ENCODE data around the gene FAT2. TPM values are rescaled to one million over a fixed set of nuclear protein-coding genes. Genes with fewer than 3 reads are reported as not detected.
"Not testable (repeated sequence)": the region's sequence is repeated elsewhere in the genome, so short reads cannot be mapped to it uniquely, and the experiment has no call there.

FAT2 gene
- total RNA-seq, 4 donors from 2014 or later, result 0.12 to 9.1 TPM; not detected in 2

DNA sequence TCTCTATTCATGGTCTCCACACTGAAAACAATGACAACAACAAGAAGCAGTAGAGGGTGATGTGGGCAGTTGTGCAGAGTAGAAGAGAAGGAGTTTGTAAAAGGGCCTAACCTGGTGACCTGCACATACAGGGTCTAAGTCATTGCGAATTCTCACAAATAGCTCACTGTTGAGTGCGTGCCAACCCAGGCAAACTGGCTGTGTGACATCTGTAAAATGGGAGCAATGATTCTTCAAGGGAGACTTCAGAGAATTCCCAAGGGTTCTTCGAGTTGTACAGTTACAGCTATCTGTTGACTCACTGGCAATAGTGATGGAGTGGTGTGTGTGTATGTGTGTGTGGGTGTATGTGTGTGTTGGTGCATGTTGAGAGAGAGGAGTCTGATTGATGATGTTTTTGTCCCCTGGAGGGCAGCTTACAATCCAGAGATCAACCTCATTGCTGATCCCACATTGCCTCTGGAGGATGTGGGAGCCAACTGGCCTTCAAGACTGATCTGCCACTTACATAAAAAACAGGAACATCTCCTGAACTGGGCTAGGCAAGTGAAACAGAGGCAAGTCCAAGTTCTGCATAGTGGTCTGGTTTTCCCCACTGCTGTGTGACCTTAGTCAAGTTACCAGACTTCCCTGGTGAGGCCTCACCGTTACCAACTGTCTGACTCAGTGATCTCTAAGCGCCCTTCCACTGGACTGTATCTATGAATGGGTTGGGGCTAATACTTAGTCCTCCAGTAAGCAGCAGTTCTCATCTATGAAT lies 3.2 kb downstream of the FAT2 start:
- intact Hi-C loops (cut with DNase I; ENCODE audit: low total_unique reads), result no loop called here
- H3K36me3 ChIP-seq, result no peaks in the 10 kb centered on the region
- no peaks in the 10 kb centered on the region for H3K4me1 ChIP-seq
- no peak for DNase-seq
- H3K27ac ChIP-seq, result no peak overlapping the region
- TF ChIP-seq, protein P1, sequence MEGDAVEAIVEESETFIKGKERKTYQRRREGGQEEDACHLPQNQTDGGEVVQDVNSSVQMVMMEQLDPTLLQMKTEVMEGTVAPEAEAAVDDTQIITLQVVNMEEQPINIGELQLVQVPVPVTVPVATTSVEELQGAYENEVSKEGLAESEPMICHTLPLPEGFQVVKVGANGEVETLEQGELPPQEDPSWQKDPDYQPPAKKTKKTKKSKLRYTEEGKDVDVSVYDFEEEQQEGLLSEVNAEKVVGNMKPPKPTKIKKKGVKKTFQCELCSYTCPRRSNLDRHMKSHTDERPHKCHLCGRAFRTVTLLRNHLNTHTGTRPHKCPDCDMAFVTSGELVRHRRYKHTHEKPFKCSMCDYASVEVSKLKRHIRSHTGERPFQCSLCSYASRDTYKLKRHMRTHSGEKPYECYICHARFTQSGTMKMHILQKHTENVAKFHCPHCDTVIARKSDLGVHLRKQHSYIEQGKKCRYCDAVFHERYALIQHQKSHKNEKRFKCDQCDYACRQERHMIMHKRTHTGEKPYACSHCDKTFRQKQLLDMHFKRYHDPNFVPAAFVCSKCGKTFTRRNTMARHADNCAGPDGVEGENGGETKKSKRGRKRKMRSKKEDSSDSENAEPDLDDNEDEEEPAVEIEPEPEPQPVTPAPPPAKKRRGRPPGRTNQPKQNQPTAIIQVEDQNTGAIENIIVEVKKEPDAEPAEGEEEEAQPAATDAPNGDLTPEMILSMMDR (IDR thresholded peaks at IDR 0.05), result no peak
- no peak for TF ChIP-seq POLR2A (IDR thresholded peaks at IDR 0.05)
- H3K9me3 ChIP-seq, result no peaks in the 10 kb centered on the region
- no peaks in the 10 kb centered on the region for H3K27me3 ChIP-seq
- H3K4me3 ChIP-seq, result no peak overlapping the region

DNA sequence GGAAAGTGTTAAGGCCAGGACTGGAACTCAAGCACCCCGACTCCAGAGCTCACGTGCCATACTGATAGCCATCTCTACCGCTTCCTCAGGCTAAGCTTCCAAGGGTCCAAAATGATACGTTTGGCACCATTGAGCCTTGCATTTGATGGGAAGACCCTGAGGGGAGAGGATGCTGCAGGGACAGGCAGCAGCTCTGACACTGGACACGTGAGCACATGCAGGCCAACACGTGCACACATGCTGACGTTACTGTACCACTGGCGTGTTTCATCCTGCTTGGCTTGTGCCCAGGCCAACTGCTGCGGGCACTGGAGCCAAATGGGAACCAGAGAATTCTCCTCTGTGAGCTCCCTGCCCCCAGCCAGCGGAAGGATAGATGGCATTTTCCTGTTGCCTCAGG lies 5.2 kb downstream of the FAT2 start:
- intact Hi-C loops (cut with DNase I; ENCODE audit: low total_unique reads), result no loop called here
- H3K4me1 ChIP-seq, result no peaks in the 10 kb centered on the region
- H3K27me3 ChIP-seq, result no peaks in the 10 kb centered on the region
- H3K9me3 ChIP-seq, result no peaks in the 10 kb centered on the region
- no peak overlapping the region for H3K4me3 ChIP-seq
- no peak overlapping the region for H3K27ac ChIP-seq
- no peak for DNase-seq
- no peaks in the 10 kb centered on the region for H3K36me3 ChIP-seq
- no peak for TF ChIP-seq POLR2A (IDR thresholded peaks at IDR 0.05)
- TF ChIP-seq, protein P1 (IDR thresholded peaks at IDR 0.05), result no peak

DNA sequence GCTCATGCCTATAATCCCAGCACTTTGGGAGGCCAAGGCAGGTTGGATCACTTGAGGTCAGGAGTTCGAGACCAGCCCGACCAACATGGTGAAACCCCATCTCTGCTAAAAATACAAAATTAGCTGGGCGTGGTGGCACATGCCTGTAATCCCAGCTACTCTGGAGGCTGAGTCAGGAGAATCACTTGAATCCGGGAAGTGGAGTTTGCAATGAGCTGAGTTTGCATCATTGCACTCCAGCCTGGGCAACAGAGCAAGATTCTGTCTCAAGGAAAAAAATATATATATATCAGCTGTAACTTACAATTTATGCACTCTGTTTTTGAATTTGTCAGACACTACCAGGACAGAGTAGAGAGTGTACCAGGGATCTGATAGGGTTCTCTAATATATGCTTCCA lies 5.8 kb downstream of the FAT2 start:
- H3K36me3 ChIP-seq; DNase-seq; H3K4me1 ChIP-seq; intact Hi-C loops (cut with DNase I; ENCODE audit: low total_unique reads); H3K27ac ChIP-seq; H3K4me3 ChIP-seq; H3K27me3 ChIP-seq; H3K9me3 ChIP-seq: not testable (repeated sequence)

DNA sequence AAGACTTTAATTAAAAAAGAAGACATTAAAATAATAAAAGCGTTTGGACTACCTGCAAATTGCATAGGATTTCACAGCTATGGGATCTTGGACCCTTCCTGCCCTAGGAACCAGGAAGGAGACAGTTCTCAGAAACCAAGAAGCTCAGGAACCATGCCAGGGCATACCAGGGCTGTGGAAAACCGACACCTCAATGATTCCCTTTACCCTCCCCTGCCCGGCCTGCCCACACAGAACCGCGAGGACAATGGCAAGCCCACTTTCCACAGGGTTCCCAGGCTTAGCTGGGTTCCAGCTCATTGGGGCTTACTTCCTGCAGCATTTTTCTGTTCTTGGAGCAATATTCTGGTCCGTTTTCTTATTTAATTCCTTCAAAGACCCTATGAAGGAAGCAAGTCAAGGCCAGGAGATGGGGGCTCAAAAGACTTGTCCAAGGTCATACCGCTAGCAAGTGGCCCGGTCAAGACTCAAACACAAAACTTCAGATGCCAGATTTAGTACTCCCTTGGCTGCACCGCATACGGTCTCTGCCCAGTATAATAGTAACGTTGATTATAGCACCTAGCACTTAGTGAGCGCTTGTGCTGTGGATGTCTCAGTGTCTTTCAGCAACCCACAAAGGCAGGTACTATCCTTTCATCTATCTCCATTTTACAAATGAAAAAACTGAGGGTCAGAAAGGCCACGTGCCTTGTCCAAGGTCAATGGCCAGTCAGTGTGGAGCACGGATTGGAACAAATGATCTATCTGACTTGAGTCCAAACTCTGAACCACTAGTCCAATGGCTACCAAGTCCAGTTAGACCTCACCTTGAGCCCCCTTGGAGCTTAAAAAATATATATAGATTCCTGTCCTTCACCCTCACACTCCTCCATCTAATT lies 6.8 kb downstream of the FAT2 start:
- no peaks in the 10 kb centered on the region for H3K9me3 ChIP-seq
- H3K36me3 ChIP-seq, result no peaks in the 10 kb centered on the region
- H3K27ac ChIP-seq, result no peak overlapping the region
- no peaks in the 10 kb centered on the region for H3K27me3 ChIP-seq
- H3K4me3 ChIP-seq, result no peak overlapping the region
- no peak for DNase-seq
- TF ChIP-seq, protein P1 (IDR thresholded peaks at IDR 0.05), result no peak
- no peak for TF ChIP-seq POLR2A (IDR thresholded peaks at IDR 0.05)
- H3K4me1 ChIP-seq, result no peaks in the 10 kb centered on the region
- intact Hi-C loops (cut with DNase I; ENCODE audit: low total_unique reads), result no loop called here

DNA sequence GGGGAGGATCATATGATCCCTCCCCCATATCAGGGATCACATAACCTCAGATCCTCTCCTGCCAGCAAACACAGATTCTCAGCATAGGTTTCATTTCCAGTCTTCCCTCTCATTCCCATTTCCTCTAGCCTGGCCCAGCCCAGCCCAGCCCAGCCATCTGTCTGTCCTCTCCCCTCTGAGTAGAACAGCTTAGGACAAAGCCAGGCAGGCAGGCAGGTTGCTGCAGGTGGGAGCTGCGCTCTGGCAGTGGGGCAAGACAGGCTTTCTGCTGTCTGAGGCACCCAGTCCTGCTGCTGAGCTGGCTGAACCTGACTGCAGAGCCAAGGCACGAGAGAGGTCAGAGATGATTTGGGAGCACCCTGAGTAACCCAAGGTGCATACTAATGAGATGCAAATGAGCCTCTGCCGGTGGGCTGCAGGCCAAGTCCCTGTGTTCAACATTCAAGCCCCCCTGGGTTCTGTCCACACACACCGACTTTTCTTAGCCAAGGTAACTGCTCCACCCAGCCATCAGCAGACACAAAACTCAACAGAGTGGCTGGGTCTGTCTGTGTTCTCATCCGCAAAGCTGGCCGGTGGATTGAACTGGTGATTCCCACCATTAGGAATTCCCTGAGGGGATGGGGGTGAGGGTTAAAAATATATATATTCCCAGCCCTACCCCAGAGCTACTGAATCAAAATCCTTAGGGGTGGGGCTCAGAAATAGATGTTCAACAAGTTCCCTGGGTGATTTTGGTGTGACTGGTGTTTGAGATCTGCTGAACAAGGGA lies 9.1 kb downstream of the FAT2 start:
- Histone ChIP-seq H3K4me3 (no peak overlapping the region), H3K27ac (no peak overlapping the region), H3K9me3 (no peaks in the 10 kb centered on the region), H3K4me1 (no peaks in the 10 kb centered on the region), H3K27me3 (no peaks in the 10 kb centered on the region), H3K36me3 (no peaks in the 10 kb centered on the region)
- TF ChIP-seq POLR2A (IDR thresholded peaks at IDR 0.05), result no peak
- TF ChIP-seq, protein P1 (IDR thresholded peaks at IDR 0.05), result no peak
- no peak for DNase-seq
- intact Hi-C loops (cut with DNase I; ENCODE audit: low total_unique reads), result no loop called here

All from uterus (tissue), 4 donors.